ENCODE measurements around the gene CAMK2A.

- no peak for TF ChIP-seq CTCF (IDR thresholded peaks at IDR 0.05)
- TF ChIP-seq POLR2AphosphoS5 (IDR thresholded peaks at IDR 0.05), result no peak
- TF ChIP-seq EP300 (IDR thresholded peaks at IDR 0.05), result no peak
Measured at GRCh38 chr5:150263801-150264621, 25.6 kb downstream of the CAMK2A start.

All from upper lobe of left lung (tissue), 4 donors.